NCI-H2196 treated with DMSO at 0.1 percent for 48 hours (cell line): Measurements from ENCODE around the gene SHB.

Experiments used
- DNase-seq: peaks from one replicate; lab custom pipeline; 2025; ENCODE audit not compliant: unreplicated experiment; lab: John Stamatoyannopoulos, UW

Gene SHB

DNA sequence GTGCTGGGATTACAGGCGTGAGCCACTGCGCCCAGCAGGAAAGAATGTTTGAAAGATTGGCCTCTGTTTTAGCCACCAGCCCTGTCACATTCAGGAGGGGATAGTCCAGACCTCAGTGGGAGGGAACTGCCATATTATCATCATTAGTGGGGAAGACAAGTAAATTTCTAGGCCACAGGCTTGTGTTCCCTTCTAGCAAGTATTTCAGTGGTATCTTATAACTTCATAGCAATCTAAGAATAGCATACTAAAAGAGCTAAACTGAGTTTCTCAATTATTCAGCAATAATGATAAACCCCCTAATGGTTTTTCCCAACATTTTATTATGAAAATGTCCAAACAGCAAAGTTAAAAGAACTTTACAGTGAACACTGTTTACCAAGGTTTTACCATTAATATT, 195.1 kb downstream of the SHB start:
- DNase-seq = no peak

DNA sequence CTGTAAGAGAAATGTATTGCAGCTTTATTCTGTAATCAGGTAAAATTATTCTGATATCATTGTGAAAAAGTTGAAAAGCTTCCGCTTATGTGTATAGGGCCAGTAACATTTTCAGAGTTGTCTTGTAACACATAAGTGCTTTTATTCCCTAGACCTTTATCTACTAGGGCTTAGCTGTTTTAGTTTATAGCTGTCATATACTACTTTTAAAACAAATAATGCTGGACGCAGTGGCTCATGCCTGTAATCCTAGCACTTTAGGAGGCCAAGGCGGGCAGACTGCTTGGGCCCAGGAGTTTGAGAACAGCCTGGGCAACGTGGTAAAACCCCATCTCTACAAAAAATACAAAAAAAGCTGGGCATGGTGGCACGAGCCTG, 198.2 kb downstream of the SHB start:
- no peak for DNase-seq

DNA sequence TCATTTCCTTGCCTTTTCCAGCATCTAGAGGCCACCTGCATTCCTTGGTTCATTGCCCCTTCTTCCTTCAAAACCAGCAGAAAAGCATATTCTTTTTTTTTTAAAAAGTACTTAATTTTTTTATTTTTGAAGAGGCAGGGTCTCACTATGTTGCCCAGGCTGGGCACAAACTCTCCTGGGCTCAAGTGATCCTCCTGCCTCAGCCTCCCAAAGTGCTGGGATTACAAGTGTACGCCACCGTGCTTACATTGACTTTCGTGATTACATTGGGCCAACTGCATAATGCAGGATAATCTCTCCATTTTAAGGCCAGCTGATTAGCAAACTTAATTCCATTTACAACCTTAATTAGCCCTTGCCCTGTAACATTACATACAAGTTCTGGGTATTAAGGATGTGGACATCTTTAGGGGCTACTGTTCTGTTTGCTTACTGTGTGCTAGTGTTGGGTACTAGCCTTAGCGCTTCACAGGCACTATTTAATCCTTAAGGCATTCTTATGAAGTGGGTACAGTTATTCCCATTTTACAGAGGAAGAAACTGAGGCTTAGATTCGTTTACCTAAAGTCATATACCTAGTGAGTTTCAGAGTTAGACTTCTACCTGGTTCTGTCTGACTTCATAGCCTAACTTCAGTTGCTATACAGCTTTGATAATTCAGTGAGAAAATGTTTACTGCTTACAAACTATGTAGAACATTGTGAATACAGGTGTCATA, 198.8 kb downstream of the SHB start:
- no peak for DNase-seq
